Measurements from ENCODE around the gene AGL.
A peak's percentile ranks its signal among the peaks of the same experiment; 100 is the strongest.
"Not testable (repeated sequence)": the region's sequence is repeated elsewhere in the genome, so short reads cannot be mapped to it uniquely, and the experiment has no call there.

Gene AGL

GRCh38 chr1:99849744-99850458 lies at the start of gene AGL:
AGL (plus strand) TSS chr1:99850361; CDS start chr1:99851043, 682 bp downstream.
- DNase-seq: peak; percentile 91

GRCh38 chr1:99801584-99801983 lies 48.6 kb upstream of the AGL start:
- DNase-seq: no peak

GRCh38 chr1:99806882-99807281 lies 43.3 kb upstream of the AGL start:
- no peak for DNase-seq

- peak; percentile 83 for DNase-seq
These were observed 41.6 kb upstream of the AGL start for GRCh38 chr1:99808391-99809115.

- peak; percentile 1 for DNase-seq
These were observed 39.1 kb upstream of the AGL start for GRCh38 chr1:99811075-99811474.

GRCh38 chr1:99811747-99812146 lies 38.4 kb upstream of the AGL start:
- no peak for DNase-seq

GRCh38 chr1:99814373-99814900 lies 35.7 kb upstream of the AGL start:
- DNase-seq: no peak

GRCh38 chr1:99816656-99817055 lies 33.5 kb upstream of the AGL start:
- no peak for DNase-seq

- DNase-seq: no peak
These were observed 32.0 kb upstream of the AGL start for GRCh38 chr1:99818063-99818699.

GRCh38 chr1:99820546-99820945 lies 29.6 kb upstream of the AGL start:
- peak; percentile 9 for DNase-seq

- no peak for DNase-seq
These were observed 25.1 kb upstream of the AGL start for GRCh38 chr1:99825098-99825497.

- DNase-seq: no peak
These were observed 24.5 kb upstream of the AGL start for GRCh38 chr1:99825702-99826101.

GRCh38 chr1:99827970-99828369 lies 22.2 kb upstream of the AGL start:
- no peak for DNase-seq

GRCh38 chr1:99829269-99829668 lies 20.9 kb upstream of the AGL start:
- no peak for DNase-seq

GRCh38 chr1:99833911-99834310 lies 16.2 kb upstream of the AGL start:
- DNase-seq: not testable (repeated sequence)

GRCh38 chr1:99836171-99837103 lies 13.7 kb upstream of the AGL start:
- peak; percentile 58 for DNase-seq

- DNase-seq: not testable (repeated sequence)
These were observed 9.8 kb upstream of the AGL start for GRCh38 chr1:99840353-99840752.

GRCh38 chr1:99843760-99844159 lies 6.4 kb upstream of the AGL start:
- DNase-seq: no peak

- DNase-seq: peak; percentile 47
These were observed 5.0 kb upstream of the AGL start for GRCh38 chr1:99845201-99845600.

GRCh38 chr1:99849413-99849743 lies 783 bp upstream of the AGL start:
- peak; percentile 66 for DNase-seq

GRCh38 chr1:99850459-99851291 lies 514 bp downstream of the AGL start:
- DNase-seq: peak; percentile 74
